ENCODE results near the gene INTS15.
"Not testable (repeated sequence)": the region's sequence is repeated elsewhere in the genome, so short reads cannot be mapped to it uniquely, and the experiment has no call there.

The INTS15 gene

DNA sequence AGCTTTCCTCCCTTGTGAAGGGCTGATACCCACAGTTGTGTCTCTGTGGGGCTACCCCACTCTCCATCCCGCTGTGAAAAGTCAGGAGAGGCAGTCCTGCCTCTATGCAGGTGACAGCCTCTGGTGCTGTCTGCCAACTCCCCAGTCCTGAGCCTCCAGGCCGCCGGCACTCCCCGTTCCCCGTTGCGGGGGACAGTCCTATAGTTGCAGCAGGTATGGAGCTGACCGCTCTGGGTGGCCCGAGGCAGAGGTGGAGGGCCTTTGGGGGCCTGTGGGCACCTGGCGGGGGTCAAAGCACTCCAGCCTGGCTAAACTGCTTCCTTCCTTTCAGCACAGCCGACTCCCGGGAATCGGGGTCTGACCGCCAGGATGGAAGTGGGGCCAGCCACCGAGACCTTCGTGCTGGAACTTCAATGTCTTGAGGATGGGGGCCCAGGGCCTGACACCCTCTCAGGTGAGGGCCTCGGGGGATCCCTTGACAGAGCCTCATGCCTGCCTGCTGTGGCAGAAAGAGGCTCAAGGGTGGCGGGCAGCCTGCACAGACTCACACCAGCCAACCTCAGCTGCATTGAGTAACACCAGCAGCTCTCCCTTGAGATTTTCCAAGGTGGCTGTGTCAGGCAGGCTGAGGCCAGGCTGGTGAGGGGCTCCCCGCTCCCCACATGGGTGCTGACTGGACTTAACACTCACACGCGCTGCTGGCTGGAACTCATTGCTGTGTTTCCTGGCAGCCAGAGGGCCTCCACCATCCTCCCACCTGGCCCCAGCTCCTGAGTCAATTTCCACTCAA, 27.2 kb downstream of the INTS15 start:
- in situ Hi-C loops (cut with HindIII; ENCODE audit: low sequenced_read_pairs) = no loop called here

DNA sequence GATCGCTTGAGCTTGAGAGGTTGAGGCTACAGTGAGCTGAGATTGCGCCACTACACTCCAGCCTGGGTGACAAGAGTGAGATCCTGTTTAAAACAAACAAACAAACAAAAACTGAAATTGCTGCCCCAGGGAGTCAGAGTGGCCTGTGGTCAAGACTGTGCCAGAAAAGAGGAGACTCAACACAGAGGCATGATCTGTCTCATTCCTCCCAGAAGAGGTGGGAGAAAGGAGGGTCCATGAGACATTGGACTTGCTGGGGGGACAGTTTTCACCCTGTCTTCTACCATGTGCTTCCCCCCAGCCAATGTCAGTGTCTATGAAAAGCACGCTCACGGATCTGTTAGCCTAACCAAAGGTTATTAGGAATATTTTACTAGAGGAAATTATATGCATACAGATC, 28.8 kb downstream of the INTS15 start:
- in situ Hi-C loops (cut with HindIII; ENCODE audit: low sequenced_read_pairs) = no loop called here

DNA sequence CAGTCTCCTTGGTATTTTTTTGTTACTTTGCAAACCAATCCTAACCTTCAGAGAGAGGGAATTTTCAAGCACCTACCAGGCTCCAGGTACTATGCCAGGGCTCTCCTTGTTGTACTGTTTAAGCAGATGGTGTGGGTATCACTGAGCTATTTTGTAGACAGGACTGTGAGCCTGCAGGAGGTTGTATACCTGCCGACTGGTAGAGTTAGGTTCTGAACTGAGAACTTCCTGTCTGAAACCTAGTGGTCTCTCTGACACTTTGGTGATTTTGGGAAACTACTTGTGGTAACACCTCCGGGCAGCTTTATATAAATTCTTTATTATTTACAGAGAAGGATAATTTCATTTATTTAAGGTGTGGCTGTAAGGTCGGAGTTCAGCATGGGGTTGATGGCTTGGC, 30.1 kb downstream of the INTS15 start:
- in situ Hi-C loops (cut with HindIII; ENCODE audit: low sequenced_read_pairs) = no loop called here

- in situ Hi-C loops (cut with HindIII; ENCODE audit: low sequenced_read_pairs) = no loop called here
Observed at GRCh38 chr7:6621195-6622133, 31.6 kb downstream of the INTS15 start.

DNA sequence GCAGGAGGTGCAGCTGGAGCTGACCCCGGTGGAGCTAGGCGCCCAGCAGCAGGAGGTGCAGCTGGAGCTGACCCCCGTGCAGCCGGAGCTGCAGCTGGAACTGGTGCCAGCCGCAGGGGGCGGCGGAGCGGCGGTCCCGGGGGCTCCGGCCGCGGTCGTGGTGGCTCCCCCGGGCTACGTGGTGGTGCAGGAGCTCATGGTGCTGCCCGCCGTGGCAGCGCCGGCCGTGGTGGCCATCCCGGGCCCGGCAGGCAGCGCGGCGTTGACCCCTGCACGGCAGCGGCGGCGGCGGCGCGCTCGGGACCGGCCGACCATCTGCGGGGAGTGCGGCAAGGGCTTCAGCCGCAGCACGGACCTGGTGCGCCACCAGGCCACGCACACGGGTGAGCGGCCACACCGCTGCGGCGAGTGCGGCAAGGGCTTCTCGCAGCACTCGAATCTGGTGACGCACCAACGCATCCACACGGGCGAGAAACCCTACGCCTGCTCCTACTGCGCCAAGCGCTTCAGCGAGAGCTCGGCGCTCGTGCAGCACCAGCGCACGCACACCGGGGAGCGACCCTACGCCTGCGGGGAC, 32.4 kb downstream of the INTS15 start:
- in situ Hi-C loops (cut with HindIII; ENCODE audit: low sequenced_read_pairs) = no loop called here

GRCh38 chr7:6623589-6624245, 33.9 kb downstream of the INTS15 start:
- in situ Hi-C loops (cut with HindIII; ENCODE audit: low sequenced_read_pairs) = no loop called here

DNA sequence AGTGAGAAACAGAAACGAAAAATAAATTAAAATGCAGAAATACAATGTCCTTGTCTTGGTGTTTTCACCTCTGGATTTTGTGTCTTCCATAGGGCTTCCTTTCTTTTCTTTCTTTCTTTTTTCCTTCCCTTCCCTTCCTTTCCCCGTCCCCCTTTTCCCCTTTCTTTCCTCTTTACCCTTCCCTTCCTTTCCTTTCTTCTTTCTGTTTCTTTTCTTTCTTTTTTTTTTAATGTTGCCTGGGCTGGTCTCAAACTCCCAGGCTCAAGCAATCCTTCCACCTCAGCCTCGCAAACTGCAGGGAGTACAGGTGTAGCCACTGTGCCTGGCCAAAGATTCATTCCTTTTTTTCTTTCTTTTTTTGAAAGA, 34.4 kb downstream of the INTS15 start:
- in situ Hi-C loops (cut with HindIII; ENCODE audit: low sequenced_read_pairs) = no loop called here

GRCh38 chr7:6628045-6628444, 38.2 kb downstream of the INTS15 start:
- in situ Hi-C loops (cut with HindIII; ENCODE audit: low sequenced_read_pairs) = no loop called here

DNA sequence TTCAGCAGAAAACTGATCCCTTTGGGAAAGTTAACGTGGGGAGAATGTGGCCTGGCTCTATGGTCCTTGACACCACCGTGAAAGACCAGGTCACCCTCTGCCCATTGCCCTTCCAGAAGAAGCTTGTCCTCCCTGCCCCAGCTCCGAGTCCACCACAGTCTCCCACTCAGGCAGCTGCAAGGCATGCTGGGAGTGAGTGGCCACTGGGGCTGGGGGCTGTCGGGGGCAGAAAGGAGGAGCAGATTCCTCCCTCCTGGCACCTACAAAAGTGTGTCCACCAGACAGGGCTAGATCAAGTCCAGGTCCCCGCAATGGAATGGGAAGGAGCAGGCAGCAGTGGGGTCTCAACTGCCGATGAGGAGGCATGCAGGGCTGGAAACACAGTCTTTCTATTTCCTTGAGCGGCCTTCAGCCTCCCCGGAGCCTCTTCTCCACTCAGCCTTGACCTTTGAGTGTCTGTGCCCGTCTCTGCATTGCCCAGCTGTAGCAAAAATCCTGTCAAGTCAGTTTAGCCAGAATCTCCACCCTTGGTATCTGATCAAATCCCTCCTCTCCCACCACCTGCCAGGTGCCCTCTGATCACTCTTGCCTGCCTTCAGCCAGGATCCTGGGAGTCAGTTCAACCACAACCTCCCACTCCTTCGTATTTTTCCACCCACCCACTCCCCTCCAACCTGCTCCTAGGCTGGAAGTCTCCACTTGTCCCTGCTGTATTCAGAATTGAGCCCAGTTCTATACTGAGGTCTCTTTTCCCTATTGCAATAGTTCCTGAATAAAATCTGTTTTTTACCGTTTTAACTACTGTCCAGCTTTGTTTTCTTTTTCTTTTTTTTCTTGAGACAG, 40.4 kb downstream of the INTS15 start:
- in situ Hi-C loops (cut with HindIII; ENCODE audit: low sequenced_read_pairs) = no loop called here

- in situ Hi-C loops (cut with HindIII; ENCODE audit: low sequenced_read_pairs) = no loop called here
Observed at GRCh38 chr7:6631605-6632004, 41.8 kb downstream of the INTS15 start.

GRCh38 chr7:6634021-6634420, 44.2 kb downstream of the INTS15 start:
- in situ Hi-C loops (cut with HindIII; ENCODE audit: low sequenced_read_pairs) = no loop called here

GRCh38 chr7:6634971-6635370, 45.1 kb downstream of the INTS15 start:
- in situ Hi-C loops (cut with HindIII; ENCODE audit: low sequenced_read_pairs) = not testable (repeated sequence)

DNA sequence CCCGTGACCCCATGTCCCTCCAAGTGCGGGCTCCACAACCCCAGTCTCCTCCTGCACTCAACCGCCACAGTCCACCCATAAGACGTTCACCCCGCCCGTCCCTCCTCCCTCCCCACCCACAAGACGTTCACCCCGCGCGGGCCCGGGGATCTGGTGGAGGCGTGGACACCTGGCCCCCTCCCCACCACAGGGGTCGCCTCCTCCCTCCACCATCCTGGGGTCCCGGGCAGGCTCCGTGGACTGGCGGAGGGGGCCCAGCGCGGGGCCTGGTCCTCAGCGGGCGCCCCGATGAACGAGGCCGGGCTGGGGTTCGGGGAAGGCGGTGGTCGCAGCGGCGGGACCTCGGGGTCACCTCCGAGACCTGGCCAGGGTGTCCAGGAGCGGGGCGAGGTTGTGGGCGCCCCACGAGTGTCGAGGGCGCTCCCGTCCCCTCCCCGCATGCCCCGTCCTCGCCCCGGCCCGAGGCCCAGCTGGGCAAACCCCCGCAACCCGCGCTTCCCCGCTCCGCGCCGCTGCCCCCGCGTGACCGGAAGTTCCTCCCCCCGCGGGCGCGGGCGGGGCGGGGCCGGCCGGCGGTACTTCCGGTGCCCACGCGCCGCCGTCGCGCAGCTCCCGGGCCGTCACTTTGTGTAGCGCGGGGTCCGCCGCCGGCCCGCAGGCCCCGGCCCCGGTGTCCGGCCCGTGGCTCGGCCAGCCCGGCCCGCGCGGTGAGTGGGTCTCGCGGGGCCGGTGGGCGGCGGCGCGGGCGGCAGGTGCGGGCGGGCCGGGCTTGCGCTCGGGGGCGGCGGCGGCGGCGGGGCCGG, 47.1 kb downstream of the INTS15 start, which contains the start of gene ZNF316:
ZNF316 (plus strand) TSS at position 578 of the 803 bp plus-strand sequence. CDS start 5,092 bp downstream, outside the sequence.
- in situ Hi-C loops (cut with HindIII; ENCODE audit: low sequenced_read_pairs) = no loop called here

DNA sequence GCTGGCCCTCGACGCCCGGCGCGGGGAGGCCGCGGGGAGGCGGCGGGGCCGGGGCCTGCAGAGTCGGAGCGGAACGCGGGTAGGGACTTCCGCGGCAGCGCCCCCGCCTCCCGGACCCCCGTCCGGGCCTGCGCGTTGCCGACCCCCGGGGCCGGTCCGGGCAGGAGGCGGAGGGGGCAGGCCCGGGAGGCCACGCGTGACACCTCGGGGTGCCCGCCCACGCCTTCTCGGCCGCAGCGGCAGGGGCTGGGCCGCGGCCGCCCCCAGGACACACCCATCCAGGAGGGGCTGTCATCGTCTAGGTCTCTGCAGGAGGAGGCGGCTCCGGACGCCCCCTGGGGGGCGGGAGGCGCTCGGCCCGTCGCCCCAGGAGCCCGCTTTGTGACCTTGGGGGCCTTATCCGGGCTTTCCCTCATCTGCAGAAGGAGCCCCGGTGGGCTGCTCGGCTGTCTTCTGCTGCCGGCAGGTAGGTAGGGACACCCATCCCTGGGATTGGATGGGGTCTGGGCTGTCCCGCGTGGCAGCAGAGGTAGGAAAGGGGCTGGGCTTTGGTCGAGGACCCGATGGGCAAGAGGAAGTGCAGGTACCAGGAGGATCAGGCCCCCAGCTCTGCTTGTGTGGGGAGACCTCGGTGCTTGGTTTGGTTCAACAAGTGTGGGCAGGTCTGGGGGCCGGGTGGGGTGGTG, 47.9 kb downstream of the INTS15 start:
- in situ Hi-C loops (cut with HindIII; ENCODE audit: low sequenced_read_pairs) = no loop called here

- in situ Hi-C loops (cut with HindIII; ENCODE audit: low sequenced_read_pairs) = no loop called here
Observed at GRCh38 chr7:6639032-6639431, 49.2 kb downstream of the INTS15 start.

- in situ Hi-C loops (cut with HindIII; ENCODE audit: low sequenced_read_pairs) = no loop called here
Observed at GRCh38 chr7:6639627-6640026, 49.8 kb downstream of the INTS15 start.

- in situ Hi-C loops (cut with HindIII; ENCODE audit: low sequenced_read_pairs) = no loop called here
Observed at GRCh38 chr7:6640246-6640721, 50.5 kb downstream of the INTS15 start.

- in situ Hi-C loops (cut with HindIII; ENCODE audit: low sequenced_read_pairs) = no loop called here
Observed at GRCh38 chr7:6641305-6642035, 51.6 kb downstream of the INTS15 start.

Data from DLD1 (cell line).